IMR-90 (cell line): ENCODE measurements around the gene MIEF1. TPM values are rescaled to one million over a fixed set of nuclear protein-coding genes. Genes with fewer than 3 reads are reported as not detected.

Experiments
- ATAC-seq: fragments of 200-7000 bp; cut with Tn5 transposase; 2 replicates; pipeline ENCODE4 v1.9.1; 2020; ENCODE audit warnings: low read depth, mild to moderate bottlenecking, moderate library complexity
- BruUV-seq: library from RNA; stranded (reverse); fragments of 400-500 nt; replicated peaks from 2 replicates; lab custom pipeline; 2021; lab: Mats Ljungman, UMichigan
- CTCF ChIA-PET: fragments of 300-600 bp; formaldehyde crosslinking; extraction: SDS; loops from one replicate; lab custom pipeline; 2021; ENCODE audit warnings: antibody characterized with exemption; lab: Yijun Ruan, JAX
- POLR2A ChIA-PET: fragments of 300-600 bp; sonication (Branson Sonifier 250); formaldehyde crosslinking; loops from one replicate; lab custom pipeline; 2022; ENCODE audit warnings: antibody characterized with exemption; ENCODE audit not compliant: unreplicated experiment; lab: Charles Lee
- DNase-seq: peaks from one replicate; pipeline ENCODE4 v3.0.0; 2013
- H2AFZ ChIP-seq: replicated peaks from 2 replicates; pipeline ENCODE3; 2013; ENCODE audit warnings: low read length, mild to moderate bottlenecking; ENCODE audit not compliant: poor library complexity
- H2AK5ac ChIP-seq: 2 replicates; pipeline ENCODE4 v1.6.1; 2013; ENCODE audit warnings: low read depth, low read length, inconsistent platforms
- H2AK9ac ChIP-seq: replicated peaks from 2 replicates; pipeline ENCODE3; 2013; ENCODE audit warnings: mild to moderate bottlenecking, low read depth, low read length, moderate library complexity; ENCODE audit not compliant: poor library complexity
- H2BK120ac ChIP-seq: 2 replicates; pipeline ENCODE4 v1.6.1; 2013; ENCODE audit warnings: low read depth, low read length, inconsistent platforms
- H2BK15ac ChIP-seq: 3 replicates; pipeline ENCODE4 v1.6.1; 2013; ENCODE audit warnings: low read depth, low read length, inconsistent platforms
- H2BK20ac ChIP-seq: 2 replicates; pipeline ENCODE4 v1.6.1; 2013; ENCODE audit warnings: low read depth, mild to moderate bottlenecking, inconsistent platforms, low read length, moderate library complexity
- H2BK5ac ChIP-seq: 2 replicates; pipeline ENCODE4 v1.6.1; 2013; ENCODE audit warnings: mild to moderate bottlenecking, low read depth, low read length, inconsistent platforms; ENCODE audit not compliant: poor library complexity, severe bottlenecking
- H3K14ac ChIP-seq: replicated peaks from 2 replicates; pipeline ENCODE4 v1.6.1; 2013; ENCODE audit warnings: low read depth, low read length, inconsistent platforms
- H3K18ac ChIP-seq: 2 replicates; pipeline ENCODE4 v1.6.1; 2013; ENCODE audit warnings: low read depth, low read length, control low read depth
- H3K23ac ChIP-seq: 2 replicates; pipeline ENCODE4 v1.6.1; 2013; ENCODE audit warnings: low read depth, low read length, inconsistent platforms
- H3K27ac ChIP-seq: 2 replicates; pipeline ENCODE4 v1.5.1; 2013; ENCODE audit warnings: mild to moderate bottlenecking, control low read depth, low read length; ENCODE audit not compliant: insufficient read depth
- H3K27me3 ChIP-seq: 2 replicates; pipeline ENCODE4 v1.6.1; 2013; ENCODE audit warnings: low read length; ENCODE audit not compliant: control insufficient read depth, insufficient read depth
- H3K36me3 ChIP-seq: 2 replicates; pipeline ENCODE4 v1.6.1; 2013; ENCODE audit warnings: low read length, mixed read lengths; ENCODE audit not compliant: control insufficient read depth, insufficient read depth
- H3K4ac ChIP-seq: 2 replicates; pipeline ENCODE4 v1.6.1; 2013; ENCODE audit warnings: low read depth, low read length, inconsistent platforms
- H3K4me1 ChIP-seq: 2 replicates; pipeline ENCODE4 v1.6.1; 2013; ENCODE audit warnings: low read length, mixed read lengths; ENCODE audit not compliant: control insufficient read depth, insufficient read depth
- H3K4me2 ChIP-seq: 2 replicates; pipeline ENCODE4 v1.6.1; 2013; ENCODE audit warnings: low read depth, mild to moderate bottlenecking, control low read depth, low read length, moderate library complexity
- H3K4me3 ChIP-seq: 2 replicates; pipeline ENCODE4 v1.5.1; 2013; ENCODE audit warnings: low read depth, mild to moderate bottlenecking, control low read depth, low read length, moderate library complexity; ENCODE audit not compliant: insufficient read depth
- H3K56ac ChIP-seq: 2 replicates; pipeline ENCODE4 v1.6.1; 2013; ENCODE audit warnings: low read length, inconsistent platforms; ENCODE audit not compliant: insufficient read depth; ENCODE audit errors: extremely low read depth
- H3K79me1 ChIP-seq, 2 experiments: 2 replicates each; pipeline ENCODE4 v1.6.1; 2013; ENCODE audit warnings: low read length in 2 of 2, inconsistent platforms in 1 of 2, low read depth in 1 of 2
- H3K9ac ChIP-seq: 2 replicates; pipeline ENCODE4 v1.6.1; 2013; ENCODE audit warnings: low read depth, low read length, control low read depth
- H3K9me1 ChIP-seq: 2 replicates; pipeline ENCODE4 v1.6.1; 2013; ENCODE audit warnings: low read length, inconsistent platforms; ENCODE audit not compliant: insufficient read depth
- H3K9me3 ChIP-seq: 2 replicates; pipeline ENCODE4 v1.6.1; 2013; ENCODE audit warnings: low read length; ENCODE audit not compliant: control insufficient read depth, insufficient read depth
- H4K20me1 ChIP-seq: 2 replicates; pipeline ENCODE4 v1.6.1; 2013; ENCODE audit warnings: low read length, inconsistent platforms; ENCODE audit not compliant: insufficient read depth
- H4K5ac ChIP-seq: 2 replicates; pipeline ENCODE4 v1.6.1; 2013; ENCODE audit warnings: mild to moderate bottlenecking, low read depth, low read length, control low read depth
- H4K8ac ChIP-seq, 2 experiments: 2 replicates each; pipeline ENCODE4 v1.6.1; 2013; ENCODE audit warnings: low read depth in 2 of 2, low read length in 2 of 2, control low read depth in 1 of 2, inconsistent platforms in 1 of 2
- H4K91ac ChIP-seq: 2 replicates; pipeline ENCODE4 v1.6.1; 2013; ENCODE audit warnings: low read depth, low read length, inconsistent platforms; ENCODE audit not compliant: insufficient read depth
- MAFK ChIP-seq: IDR thresholded peaks from 2 replicates; pipeline ENCODE4 v1.6.1; 2012; ENCODE audit warnings: low read depth, low read length, improper control_type of control experiment
- MXI1 ChIP-seq: IDR thresholded peaks from 2 replicates; pipeline ENCODE4 v1.6.1; 2012; ENCODE audit warnings: low read depth, mild to moderate bottlenecking, low read length, moderate library complexity, borderline replicate concordance
- WGBS, 2 experiments: methylation state at CpG; one replicate each; pipeline versions ENCODE4 v1.1.5 to v1.1.7; 2013; ENCODE audit warnings: missing lambda C conversion rate in 2 of 2; ENCODE audit not compliant: insufficient read length in 1 of 2; ENCODE audit errors: extremely low coverage in 2 of 2; 5-methylcytosine and 5-hydroxymethylcytosine counted together
- dilution Hi-C: fragments of 300-500 bp; cut with HindIII; formaldehyde crosslinking; loops from one replicate; pipeline ENCODE4 v1.14.3; 2018; ENCODE audit warnings: low sequenced_read_pairs; ENCODE audit not compliant: unreplicated experiment
- in situ Hi-C: fragments of 300-500 bp; cut with MboI; formaldehyde crosslinking; loops from 3 replicates; pipeline ENCODE4 v1.14.3; 2019; ENCODE audit warnings: low sequenced_read_pairs, inconsistent platforms, mixed read lengths
- intact Hi-C: fragments of 100-400 bp; cut with micrococcal nuclease; formaldehyde crosslinking; loops from 2 replicates; pipeline ENCODE4 v1.10.0; 2022
- polyA plus RNA-seq, 3 experiments: library from polyadenylated mRNA; depleted of rRNA; stranded (reverse); fragments of >200 nt; gene quantifications; 2 replicates each; pipeline ENCODE4 v1.2.3, GENCODE V29; 2012; ENCODE audit warnings: low replicate concordance in 1 of 3
- total RNA-seq: library from RNA; depleted of rRNA; stranded (reverse); fragments of >200 nt; gene quantifications from 2 replicates; pipeline ENCODE4 v1.2.3, GENCODE V29; 2012

MIEF1 gene
- total and polyA plus RNA-seq, 2 of the 4 experiments (the other 2 are of a cell fraction), result 9.7 to 16.9 TPM

- WGBS, 2 experiments, result 86% methylated on average over 10 of the region's 17 CpGs; no CpG with 5 or more reads in 1 of the 2 experiments
- H2BK15ac ChIP-seq, result no peak overlapping the region
- H4K20me1 ChIP-seq, result peaks cover 12% of the 10 kb centered on the region; the same call in 1 of the 2 replicates
- H2AK9ac ChIP-seq, result peak overlapping the region; percentile 61
- ATAC-seq (no peak), DNase-seq (no peak)
- H3K79me1 ChIP-seq, result 0 out of 4 replicates have a peak, but pooled peaks cover 0 to 2% of the 10 kb centered on the region in 2 experiments
- in situ Hi-C loops (no loop called here), dilution Hi-C loops (no loop called here), intact Hi-C loops (loop anchor here (10.0 kb wide), 2 partner anchors 55 to 315 kb away; no protein-coding TSS in a partner anchor)
- no peak overlapping the region for H3K9ac ChIP-seq
- H3K27me3 ChIP-seq, result no peaks in the 10 kb centered on the region; the same call in 1 of the 2 replicates
- H2AFZ ChIP-seq, result peak overlapping the region; percentile 85
- H2BK120ac ChIP-seq, result no peak overlapping the region
- no peak overlapping the region for H2BK5ac ChIP-seq
- no peaks in the 10 kb centered on the region for H3K9me3 ChIP-seq
- H3K56ac ChIP-seq, result no peak overlapping the region
- ChIA-PET CTCF (no interaction called here), POLR2A (no interaction called here)
- no peak overlapping the region for H3K18ac ChIP-seq
- no peak overlapping the region for H4K5ac ChIP-seq
- no peaks in the 10 kb centered on the region for H3K36me3 ChIP-seq
- peaks cover 11% of the 10 kb centered on the region for H3K9me1 ChIP-seq
- no peak overlapping the region for H2BK20ac ChIP-seq
- no TSS peak for BruUV-seq
- peak overlapping the region in 1 of 2 experiments; percentile 57; a peak in 1 of 4 replicates for H4K8ac ChIP-seq
- no peak overlapping the region for H4K91ac ChIP-seq
- no peak overlapping the region for H3K4me2 ChIP-seq
- H3K23ac ChIP-seq, result no peak overlapping the region
- no peak overlapping the region for H3K4ac ChIP-seq
- peaks cover 5% of the 10 kb centered on the region for H3K4me1 ChIP-seq
- TF ChIP-seq MXI1 (no peak), MAFK (no peak)
- no peak overlapping the region for H3K4me3 ChIP-seq
- no peak overlapping the region for H3K27ac ChIP-seq
- no peak overlapping the region for H3K14ac ChIP-seq
- H2AK5ac ChIP-seq, result no peak overlapping the region; the same call in 1 of the 2 replicates
These were observed 12.7 kb upstream of the MIEF1 start for GRCh38 chr22:39489094-39490068.
